Measurements from ENCODE around the gene HUNK. TPM values are rescaled to one million over a fixed set of nuclear protein-coding genes. Genes with fewer than 3 reads are reported as not detected.

HUNK gene
- total RNA-seq, 1 donor from 2014 or later = 0.77 TPM

- DNase-seq (ENCODE audit: low read depth) (no peak), FAIRE-seq (no peak)
- Histone ChIP-seq H4K20me1 (ENCODE audit: insufficient read depth, low read length) (no peaks in the 10 kb centered on the region), H3K27me3 (ENCODE audit: insufficient read depth, low read length) (no peaks in the 10 kb centered on the region), H3K36me3 (ENCODE audit: insufficient read depth, low read length) (no peaks in the 10 kb centered on the region), H2AFZ (ENCODE audit: low read depth, low read length) (no peak overlapping the region), H3K4me2 (ENCODE audit: low read length) (no peak overlapping the region), H3K79me2 (ENCODE audit: insufficient read depth, low read length) (no peaks in the 10 kb centered on the region), H3K9me3 (ENCODE audit: insufficient read depth, low read depth, low read length) (no peaks in the 10 kb centered on the region), H3K9ac (ENCODE audit: low read length) (no peak overlapping the region), H3K4me1 (ENCODE audit: insufficient read depth, low read length) (no peaks in the 10 kb centered on the region), H3K27ac (ENCODE audit: low read depth, low read length) (no peak overlapping the region), H3K4me3 (ENCODE audit: insufficient read depth, low read depth, low read length) (no peak overlapping the region)
- Mint-ChIP-seq H3K4me3 (ENCODE audit: unreplicated experiment) (no peak overlapping the region), H3K4me1 (ENCODE audit: low read depth, unreplicated experiment) (no peaks in the 10 kb centered on the region), H3K27me3 (ENCODE audit: low read depth, unreplicated experiment) (no peaks in the 10 kb centered on the region), H3K9me3 (ENCODE audit: unreplicated experiment) (no peaks in the 10 kb centered on the region), H3K36me3 (ENCODE audit: low read depth, unreplicated experiment) (no peaks in the 10 kb centered on the region), H3K27ac (ENCODE audit: unreplicated experiment) (no peak overlapping the region)
- TF ChIP-seq CTCF (IDR thresholded peaks at IDR 0.05; ENCODE audit: insufficient read depth, low read depth, low read length) (no peak), EZH2 (IDR thresholded peaks at IDR 0.05; ENCODE audit: insufficient read depth, low read length) (no peak)
These were observed 12.0 kb upstream of the HUNK start for GRCh38 chr21:31860851-31861250.

GRCh38 chr21:31862078-31862477 is 10.7 kb upstream of the HUNK start:
- H4K20me1 ChIP-seq (ENCODE audit: insufficient read depth, low read length) = no peaks in the 10 kb centered on the region
- H3K27me3 ChIP-seq (ENCODE audit: insufficient read depth, low read length) = peaks cover 8% of the 10 kb centered on the region
- FAIRE-seq (no peak), DNase-seq (ENCODE audit: low read depth) (no peak)
- Mint-ChIP-seq H3K4me3 (ENCODE audit: unreplicated experiment) (no peak overlapping the region), H3K36me3 (ENCODE audit: low read depth, unreplicated experiment) (no peaks in the 10 kb centered on the region), H3K27ac (ENCODE audit: unreplicated experiment) (no peak overlapping the region), H3K4me1 (ENCODE audit: low read depth, unreplicated experiment) (no peaks in the 10 kb centered on the region), H3K27me3 (ENCODE audit: low read depth, unreplicated experiment) (no peaks in the 10 kb centered on the region), H3K9me3 (ENCODE audit: unreplicated experiment) (no peaks in the 10 kb centered on the region)
- no peak overlapping the region for H3K4me2 ChIP-seq (ENCODE audit: low read length)
- TF ChIP-seq CTCF (IDR thresholded peaks at IDR 0.05; ENCODE audit: insufficient read depth, low read depth, low read length) = no peak
- TF ChIP-seq EZH2 (IDR thresholded peaks at IDR 0.05; ENCODE audit: insufficient read depth, low read length) = no peak
- no peaks in the 10 kb centered on the region for H3K9me3 ChIP-seq (ENCODE audit: insufficient read depth, low read depth, low read length)
- H3K4me1 ChIP-seq (ENCODE audit: insufficient read depth, low read length) = no peaks in the 10 kb centered on the region
- no peak overlapping the region for H3K27ac ChIP-seq (ENCODE audit: low read depth, low read length)
- H2AFZ ChIP-seq (ENCODE audit: low read depth, low read length) = no peak overlapping the region
- no peak overlapping the region for H3K4me3 ChIP-seq (ENCODE audit: insufficient read depth, low read depth, low read length)
- no peaks in the 10 kb centered on the region for H3K79me2 ChIP-seq (ENCODE audit: insufficient read depth, low read length)
- no peaks in the 10 kb centered on the region for H3K36me3 ChIP-seq (ENCODE audit: insufficient read depth, low read length)
- H3K9ac ChIP-seq (ENCODE audit: low read length) = no peak overlapping the region

- H3K9me3 Mint-ChIP-seq (ENCODE audit: unreplicated experiment) = no peaks in the 10 kb centered on the region
- Histone ChIP-seq H3K36me3 (ENCODE audit: insufficient read depth, low read length) (no peaks in the 10 kb centered on the region), H3K4me1 (ENCODE audit: insufficient read depth, low read length) (no peaks in the 10 kb centered on the region), H3K79me2 (ENCODE audit: insufficient read depth, low read length) (no peaks in the 10 kb centered on the region), H3K9ac (ENCODE audit: low read length) (no peak overlapping the region), H3K27me3 (ENCODE audit: insufficient read depth, low read length) (peaks cover 25% of the 10 kb centered on the region), H4K20me1 (ENCODE audit: insufficient read depth, low read length) (no peaks in the 10 kb centered on the region), H3K4me2 (ENCODE audit: low read length) (no peak overlapping the region), H3K9me3 (ENCODE audit: insufficient read depth, low read depth, low read length) (no peaks in the 10 kb centered on the region), H2AFZ (ENCODE audit: low read depth, low read length) (no peak overlapping the region), H3K4me3 (ENCODE audit: insufficient read depth, low read depth, low read length) (no peak overlapping the region), H3K27ac (ENCODE audit: low read depth, low read length) (no peak overlapping the region)
- no peaks in the 10 kb centered on the region for H3K36me3 Mint-ChIP-seq (ENCODE audit: low read depth, unreplicated experiment)
- DNase-seq (ENCODE audit: low read depth) = no peak
- TF ChIP-seq CTCF (IDR thresholded peaks at IDR 0.05; ENCODE audit: insufficient read depth, low read depth, low read length) = no peak
- no peak for TF ChIP-seq EZH2 (IDR thresholded peaks at IDR 0.05; ENCODE audit: insufficient read depth, low read length)
- H3K27me3 Mint-ChIP-seq (ENCODE audit: low read depth, unreplicated experiment) = no peaks in the 10 kb centered on the region
- H3K27ac Mint-ChIP-seq (ENCODE audit: unreplicated experiment) = no peak overlapping the region
- no peak overlapping the region for H3K4me3 Mint-ChIP-seq (ENCODE audit: unreplicated experiment)
- FAIRE-seq = no peak
- no peaks in the 10 kb centered on the region for H3K4me1 Mint-ChIP-seq (ENCODE audit: low read depth, unreplicated experiment)
These were observed 7.3 kb upstream of the HUNK start for GRCh38 chr21:31865429-31865970.

Data from astrocyte (in vitro differentiated cells and primary cell).